ENCODE data around the gene NEUROG2.

DNA sequence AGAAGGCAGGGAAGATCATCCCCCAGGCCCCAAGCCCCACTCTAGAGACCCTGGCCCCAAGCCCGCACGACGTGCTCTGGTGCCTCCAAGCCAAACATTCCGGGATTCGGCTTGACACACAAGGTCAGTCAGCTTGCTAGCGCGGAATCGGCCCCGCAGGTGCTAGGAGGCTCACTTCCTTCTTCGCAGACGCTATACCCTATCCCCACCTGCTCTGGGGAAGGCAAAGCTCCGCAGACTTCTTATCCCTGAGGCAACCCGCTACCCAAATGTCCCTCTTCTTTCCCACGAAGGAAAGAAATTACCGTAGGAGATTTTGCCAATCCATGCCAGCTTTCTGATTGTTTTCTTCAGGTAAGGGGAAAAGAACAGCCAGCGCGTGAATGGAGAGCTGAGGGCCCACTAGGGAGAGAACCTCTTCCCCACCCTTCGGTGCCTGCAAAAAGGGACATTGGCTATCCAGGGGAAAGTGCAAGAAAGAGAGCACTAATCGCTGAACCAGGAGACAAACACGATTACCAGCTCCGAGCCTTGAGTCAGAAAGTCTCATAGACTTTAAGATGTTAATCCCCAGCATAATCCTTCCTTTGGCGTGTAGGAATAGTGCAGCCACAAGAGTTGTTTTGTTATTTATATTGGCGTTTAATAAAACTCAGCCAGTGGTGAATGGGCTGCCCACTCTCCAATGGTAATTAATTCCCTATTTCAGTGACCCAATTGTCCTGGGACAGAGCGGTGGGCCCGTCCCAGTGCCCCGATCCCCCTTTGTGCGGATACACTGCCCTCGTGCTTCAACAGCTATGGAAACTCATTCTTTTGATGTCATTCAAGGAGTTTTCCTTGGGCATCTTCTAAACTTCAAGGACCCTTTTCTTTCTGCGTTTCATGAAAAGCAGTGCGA lies 5.4 kb upstream of the NEUROG2 start:
- no peak for TF ChIP-seq POLR2AphosphoS5 (IDR thresholded peaks at IDR 0.05)
- TF ChIP-seq EP300 (IDR thresholded peaks at IDR 0.05): no peak
